GM19035 (cell line): ENCODE data around the gene SF3B3.
"Not testable (repeated sequence)": the region's sequence is repeated elsewhere in the genome, so short reads cannot be mapped to it uniquely, and the experiment has no call there.

ENCODE experiments used
- ATAC-seq: cut with Tn5 transposase; IDR thresholded peaks from one replicate; pipeline ENCODE4 v1.9.1; 2021; ENCODE audit not compliant: unreplicated experiment

Gene SF3B3

DNA sequence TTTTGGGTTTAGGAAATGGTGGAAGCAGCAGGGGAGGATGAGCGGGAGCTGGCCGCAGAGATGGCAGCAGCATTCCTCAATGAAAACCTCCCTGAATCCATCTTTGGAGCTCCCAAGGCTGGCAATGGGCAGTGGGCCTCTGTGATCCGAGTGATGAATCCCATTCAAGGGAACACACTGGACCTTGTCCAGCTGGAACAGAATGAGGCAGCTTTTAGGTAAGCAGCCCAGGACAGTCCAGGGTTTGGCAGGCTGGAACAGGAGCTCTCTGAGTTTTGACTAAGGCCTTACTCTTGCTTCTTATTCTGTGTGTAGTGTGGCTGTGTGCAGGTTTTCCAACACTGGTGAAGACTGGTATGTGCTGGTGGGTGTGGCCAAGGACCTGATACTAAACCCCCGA is 41.4 kb downstream of the SF3B3 start:
- ATAC-seq, result no peak

DNA sequence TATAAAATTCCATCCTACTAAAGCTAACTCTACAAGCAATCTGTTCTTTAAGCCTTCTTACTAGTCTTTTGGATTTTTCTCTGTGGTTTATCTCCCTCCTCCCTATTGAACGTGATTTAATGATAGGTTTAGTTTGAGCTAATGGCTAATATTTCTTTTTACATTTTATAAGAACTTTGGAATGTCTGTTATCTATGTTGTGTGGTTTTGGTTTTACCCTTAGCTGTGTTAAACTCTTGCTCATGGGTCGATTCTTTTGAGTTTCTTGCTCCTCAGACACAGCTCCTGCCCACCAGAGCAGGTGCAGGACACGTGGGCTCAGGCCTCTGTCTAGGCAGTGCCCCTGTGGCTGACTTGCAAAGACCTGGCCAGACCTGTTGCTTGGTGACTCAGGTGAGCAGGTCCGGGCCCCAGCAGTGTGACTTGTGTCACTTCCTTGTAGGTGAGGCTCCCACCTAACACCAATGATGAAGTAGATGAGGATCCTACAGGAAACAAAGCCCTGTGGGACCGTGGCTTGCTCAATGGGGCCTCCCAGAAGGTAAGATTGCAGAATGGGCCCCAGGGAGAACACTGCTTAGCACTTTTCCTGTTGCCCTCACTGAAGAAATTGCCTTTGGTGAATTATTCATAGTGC is 45.1 kb downstream of the SF3B3 start:
- ATAC-seq, result no peak

DNA sequence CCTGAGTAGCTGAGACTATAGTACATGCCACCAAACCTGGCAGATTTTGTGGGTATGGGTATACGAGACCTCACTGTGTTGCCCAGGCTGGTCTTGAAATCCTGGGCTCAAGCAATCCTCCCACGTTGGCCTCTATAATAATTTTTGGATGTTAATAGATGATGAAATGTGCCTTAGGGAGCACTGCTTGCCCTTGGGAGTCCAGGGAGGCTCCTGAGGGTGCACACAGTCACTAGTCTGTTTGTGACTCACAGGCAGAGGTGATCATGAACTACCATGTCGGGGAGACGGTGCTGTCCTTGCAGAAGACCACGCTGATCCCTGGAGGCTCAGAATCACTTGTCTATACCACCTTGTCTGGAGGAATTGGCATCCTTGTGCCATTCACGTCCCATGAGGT is 46.1 kb downstream of the SF3B3 start:
- no peak for ATAC-seq

DNA sequence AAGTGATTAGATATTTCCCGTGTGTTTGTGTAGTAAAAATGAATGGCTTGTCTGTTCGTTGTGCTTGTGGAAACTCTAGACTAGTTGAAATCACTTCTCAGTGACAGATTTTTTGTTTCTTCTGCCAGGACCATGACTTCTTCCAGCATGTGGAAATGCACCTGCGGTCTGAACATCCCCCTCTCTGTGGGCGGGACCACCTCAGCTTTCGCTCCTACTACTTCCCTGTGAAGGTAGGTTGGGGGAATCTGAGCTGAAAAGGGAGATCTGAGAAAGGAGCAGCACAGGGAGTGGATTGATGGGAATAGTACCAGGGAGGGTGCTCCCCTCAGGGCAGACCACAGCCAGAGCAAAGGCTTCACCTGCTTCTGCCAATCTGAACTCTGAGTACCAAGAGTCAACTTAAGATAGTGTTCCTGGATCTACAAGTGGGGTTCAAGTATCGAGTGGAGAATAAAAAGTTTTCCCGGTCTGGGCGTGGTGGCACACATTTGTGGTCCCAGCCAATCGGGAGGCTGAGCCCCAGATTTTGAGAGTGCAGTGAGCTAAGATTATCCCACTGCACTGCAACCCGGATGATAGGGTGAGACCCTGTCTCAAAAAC is 47.5 kb downstream of the SF3B3 start:
- no peak for ATAC-seq

DNA sequence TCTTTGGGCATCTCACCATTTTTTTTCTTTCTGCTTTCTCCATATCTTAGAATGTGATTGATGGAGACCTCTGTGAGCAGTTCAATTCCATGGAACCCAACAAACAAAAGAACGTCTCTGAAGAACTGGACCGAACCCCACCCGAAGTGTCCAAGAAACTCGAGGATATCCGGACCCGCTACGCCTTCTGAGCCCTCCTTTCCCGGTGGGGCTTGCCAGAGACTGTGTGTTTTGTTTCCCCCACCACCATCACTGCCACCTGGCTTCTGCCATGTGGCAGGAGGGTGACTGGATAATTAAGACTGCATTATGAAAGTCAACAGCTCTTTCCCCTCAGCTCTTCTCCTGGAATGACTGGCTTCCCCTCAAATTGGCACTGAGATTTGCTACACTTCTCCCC is 48.0 kb downstream of the SF3B3 start:
- no peak for ATAC-seq

DNA sequence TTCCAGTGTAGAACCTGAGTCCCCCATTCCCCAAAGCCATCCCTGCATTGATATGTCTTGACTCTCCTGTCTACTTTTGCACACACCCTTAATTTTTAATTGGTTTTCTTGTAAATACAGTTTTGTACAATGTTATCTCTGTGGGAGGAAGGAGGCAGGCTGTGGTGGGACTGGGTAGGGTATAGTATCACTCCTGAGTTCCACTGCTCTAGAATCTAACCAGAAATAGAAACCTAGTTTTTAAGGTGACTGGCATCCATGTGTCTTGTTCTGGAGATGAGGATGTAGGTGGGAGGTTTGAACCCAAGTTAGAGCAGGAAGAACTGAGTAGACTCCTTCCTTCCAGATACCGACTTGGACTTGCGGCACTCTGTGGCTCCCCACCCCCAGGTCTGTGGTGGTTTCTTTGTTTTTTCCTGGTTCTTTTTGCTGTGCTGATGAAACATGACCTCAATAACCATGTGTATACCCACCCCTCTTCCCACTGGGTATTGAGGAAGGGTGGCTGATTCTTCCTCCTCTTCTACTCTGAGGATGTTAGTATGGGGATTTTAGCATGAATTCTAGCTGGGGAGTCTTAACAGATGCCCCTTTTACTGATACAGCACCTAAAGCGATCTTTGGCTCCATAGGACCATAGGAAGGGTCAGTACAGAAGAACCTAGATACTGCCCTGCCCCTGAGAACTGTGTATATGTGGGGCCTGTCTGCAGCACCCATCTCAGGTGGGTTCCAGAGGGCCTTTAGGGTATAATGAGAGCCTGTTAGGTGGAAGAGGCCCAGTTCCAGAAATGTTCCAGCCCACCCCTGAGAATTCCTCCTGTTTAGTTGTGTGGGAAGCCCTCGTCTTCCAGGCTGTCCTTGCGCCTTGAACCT is 48.7 kb downstream of the SF3B3 start:
- no peak for ATAC-seq

DNA sequence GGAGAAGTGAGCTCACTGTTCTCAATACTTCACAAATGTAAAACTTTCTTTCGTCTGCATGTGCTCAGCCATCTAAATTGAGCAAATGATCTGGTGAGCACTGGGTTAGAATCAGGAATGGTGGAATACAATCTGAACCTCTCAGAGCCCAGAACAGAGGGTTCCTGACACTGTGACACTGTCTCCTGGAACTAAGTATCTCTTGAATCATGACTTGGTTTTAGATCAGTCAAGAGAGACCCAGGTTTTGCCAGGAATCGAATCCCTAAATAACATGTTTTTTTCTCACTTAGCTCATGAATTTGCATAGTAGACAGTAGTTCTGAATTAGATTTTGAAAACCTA is 49.3 kb downstream of the SF3B3 start:
- no peak for ATAC-seq

DNA sequence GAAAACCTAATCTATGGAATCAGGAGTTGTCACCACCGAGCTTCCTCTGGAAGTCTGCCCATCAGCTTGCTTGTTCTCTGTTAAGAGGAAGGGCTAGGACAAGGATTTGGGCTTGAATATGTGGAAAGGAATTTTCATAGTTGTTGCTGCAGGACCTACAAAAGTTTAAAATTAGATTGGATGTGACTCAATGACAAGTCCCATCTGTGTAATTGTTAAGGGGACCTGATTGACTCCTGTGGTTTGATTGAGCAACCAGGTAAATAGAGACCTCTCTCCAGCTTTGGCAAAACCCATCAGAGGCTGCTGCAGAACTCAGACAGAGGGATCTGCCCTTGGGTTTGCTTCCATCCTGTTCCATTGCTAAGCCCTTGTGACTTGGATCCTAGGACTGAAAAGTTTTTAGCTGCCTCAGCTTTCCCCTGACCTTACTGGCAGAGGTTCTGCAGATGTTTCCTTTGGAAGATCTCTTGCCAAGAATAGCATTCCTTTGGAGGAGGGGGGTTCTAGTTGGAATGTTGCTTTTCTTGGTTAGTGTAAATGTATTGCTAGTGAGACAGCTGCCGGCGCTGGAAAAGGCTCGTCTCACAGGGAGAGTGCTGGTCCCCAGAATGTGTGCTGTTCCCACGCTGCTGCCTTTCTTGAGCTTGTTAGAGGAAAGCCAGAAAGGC is 50.0 kb downstream of the SF3B3 start:
- no peak for ATAC-seq

DNA sequence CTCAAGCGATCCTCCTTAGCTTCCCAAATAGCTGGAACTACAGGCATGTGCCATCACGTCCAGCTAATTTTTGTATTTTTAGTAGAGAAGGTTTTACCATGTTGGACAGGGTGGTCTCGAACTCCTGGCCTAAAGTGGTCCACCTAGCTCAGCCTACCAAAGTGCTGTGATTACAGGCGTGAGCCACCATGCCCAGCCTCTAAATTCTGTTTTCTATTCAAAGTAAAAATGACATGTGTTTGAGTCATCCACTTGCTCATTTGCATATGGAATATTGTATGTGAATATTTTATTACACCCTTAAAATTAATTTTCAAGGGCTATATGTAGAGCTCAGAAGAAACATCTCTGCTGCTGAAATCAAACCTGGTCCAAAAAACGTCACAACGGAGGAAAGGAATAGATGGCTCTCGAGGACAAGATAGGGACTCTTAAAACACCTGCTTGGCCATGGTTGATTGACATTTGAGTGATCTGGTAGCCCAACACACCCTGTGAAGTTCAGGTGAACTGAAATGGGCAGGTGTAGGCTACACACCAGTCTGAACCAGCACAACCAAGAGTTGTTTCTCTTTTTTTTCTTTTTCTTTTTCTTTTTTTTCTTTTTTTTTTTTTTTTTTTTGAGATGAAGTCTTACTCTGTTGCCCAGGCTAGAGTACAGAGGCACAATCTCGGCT is 51.1 kb downstream of the SF3B3 start:
- ATAC-seq, result no peak

DNA sequence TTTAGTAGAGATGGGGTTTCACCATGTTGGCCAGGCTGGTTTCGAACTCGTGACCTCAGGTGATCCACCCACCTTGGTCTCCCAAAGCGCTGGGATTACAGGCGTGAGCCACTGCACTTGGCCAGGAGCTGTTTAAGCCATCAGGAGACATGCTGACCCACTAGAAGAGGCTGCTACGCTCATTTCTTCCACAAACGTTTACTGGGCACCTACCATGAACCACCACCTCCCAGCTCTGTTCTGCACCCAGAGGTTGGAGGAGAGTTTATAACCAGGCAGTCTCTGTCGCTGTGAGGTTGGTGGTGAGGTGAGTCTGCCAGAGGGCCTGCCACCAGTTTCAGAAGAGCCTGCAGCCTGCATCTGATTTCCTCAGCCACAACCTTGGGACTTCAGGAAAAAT is 51.8 kb downstream of the SF3B3 start:
- no peak for ATAC-seq

DNA sequence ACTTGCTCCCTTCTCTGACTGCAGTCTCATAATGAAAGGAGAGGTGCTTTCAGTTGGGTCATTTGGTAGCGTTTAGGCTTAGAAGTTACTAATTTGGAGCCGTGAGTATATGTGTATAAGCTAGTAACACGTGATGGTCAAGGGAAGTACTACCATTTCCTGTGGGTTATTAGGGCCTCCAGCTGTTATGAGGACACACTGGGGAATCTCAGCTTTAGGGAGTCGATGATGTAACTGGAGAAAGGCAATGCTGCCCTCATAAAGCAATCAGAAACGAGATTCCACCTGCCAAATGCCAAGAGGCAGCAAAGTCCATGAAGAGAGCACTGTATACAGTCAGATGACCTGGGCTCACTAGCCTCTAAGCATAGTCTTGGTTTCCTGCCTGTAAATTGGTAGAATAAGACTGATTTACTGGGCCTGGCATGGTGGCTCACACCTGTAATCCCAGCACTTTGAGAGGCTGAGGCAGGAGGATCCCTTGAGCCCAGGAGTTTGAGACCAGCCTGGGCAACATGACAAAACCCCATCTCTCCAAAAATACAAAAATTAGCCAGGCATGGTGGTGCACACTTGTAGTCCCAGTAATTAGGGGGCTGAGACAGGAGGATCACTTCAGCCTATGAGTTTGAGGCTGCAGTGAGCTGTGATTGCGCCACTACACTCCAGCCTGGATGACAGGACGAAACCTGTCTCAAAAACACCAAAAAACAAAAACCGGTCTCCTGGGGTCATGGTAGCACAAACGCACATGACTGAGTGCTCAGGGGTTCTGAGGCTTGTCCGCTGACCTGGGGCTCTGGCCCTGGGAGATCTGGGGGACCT is 53.0 kb downstream of the SF3B3 start:
- peak; percentile 70 for ATAC-seq

DNA sequence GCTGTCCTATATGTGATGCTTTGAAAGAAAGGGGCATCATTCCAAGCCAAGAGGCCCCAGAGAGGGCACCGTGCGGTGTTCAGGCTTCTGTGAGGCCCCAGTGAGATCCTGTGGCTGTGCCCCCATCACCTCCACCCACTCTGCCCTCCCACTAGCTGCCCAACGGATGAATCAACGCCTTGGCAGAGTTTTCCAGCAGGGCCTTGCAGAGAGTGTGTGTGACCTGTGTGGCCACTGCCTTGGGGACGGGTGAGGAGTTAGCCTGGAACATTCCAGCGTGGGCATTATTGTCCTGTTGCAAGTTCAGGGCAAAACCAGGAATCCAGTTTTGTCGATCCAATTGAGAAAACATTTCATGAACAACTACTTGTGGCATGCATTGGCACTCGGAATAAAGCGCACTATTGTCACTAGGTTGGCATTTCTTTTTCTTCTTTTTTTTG is 53.7 kb downstream of the SF3B3 start:
- ATAC-seq, result no peak

DNA sequence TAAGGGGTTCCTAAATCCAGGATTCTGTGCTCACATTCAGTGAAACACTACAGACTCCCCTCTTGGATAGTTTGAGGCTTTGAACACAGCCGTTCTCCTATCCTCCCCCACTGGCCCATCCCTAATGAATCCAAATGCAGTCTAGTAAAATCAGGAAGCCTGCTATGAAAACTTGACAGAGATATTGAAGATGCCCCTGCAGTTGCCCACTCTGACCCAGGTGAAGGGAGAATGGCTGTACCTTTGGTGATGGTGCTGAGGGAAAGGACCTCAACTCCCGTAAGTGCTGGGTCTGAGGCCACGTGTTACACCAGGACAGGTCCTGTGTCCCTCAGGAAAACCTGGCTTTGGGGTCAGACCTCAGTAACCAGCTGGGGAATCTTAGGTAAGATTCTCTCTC is 54.4 kb downstream of the SF3B3 start:
- ATAC-seq, result no peak

DNA sequence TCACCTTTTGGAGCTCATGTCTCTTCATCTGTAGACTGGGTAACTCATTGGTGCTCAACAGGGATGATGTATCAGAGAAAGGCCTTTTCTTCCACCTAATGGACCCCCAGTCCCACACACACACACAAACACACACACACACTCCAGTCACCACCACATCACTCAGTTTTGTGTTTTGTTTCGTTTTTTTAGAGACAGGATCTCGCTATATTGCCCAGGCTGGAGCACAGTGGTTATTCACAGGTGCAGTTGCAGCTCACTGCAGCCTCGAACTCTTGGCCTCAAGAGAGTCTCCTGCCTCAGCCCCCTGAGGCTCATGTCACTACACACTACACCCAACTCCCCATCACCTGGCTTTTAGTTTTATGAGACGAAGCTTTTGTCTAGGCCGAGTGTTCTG is 55.6 kb downstream of the SF3B3 start:
- no peak for ATAC-seq

DNA sequence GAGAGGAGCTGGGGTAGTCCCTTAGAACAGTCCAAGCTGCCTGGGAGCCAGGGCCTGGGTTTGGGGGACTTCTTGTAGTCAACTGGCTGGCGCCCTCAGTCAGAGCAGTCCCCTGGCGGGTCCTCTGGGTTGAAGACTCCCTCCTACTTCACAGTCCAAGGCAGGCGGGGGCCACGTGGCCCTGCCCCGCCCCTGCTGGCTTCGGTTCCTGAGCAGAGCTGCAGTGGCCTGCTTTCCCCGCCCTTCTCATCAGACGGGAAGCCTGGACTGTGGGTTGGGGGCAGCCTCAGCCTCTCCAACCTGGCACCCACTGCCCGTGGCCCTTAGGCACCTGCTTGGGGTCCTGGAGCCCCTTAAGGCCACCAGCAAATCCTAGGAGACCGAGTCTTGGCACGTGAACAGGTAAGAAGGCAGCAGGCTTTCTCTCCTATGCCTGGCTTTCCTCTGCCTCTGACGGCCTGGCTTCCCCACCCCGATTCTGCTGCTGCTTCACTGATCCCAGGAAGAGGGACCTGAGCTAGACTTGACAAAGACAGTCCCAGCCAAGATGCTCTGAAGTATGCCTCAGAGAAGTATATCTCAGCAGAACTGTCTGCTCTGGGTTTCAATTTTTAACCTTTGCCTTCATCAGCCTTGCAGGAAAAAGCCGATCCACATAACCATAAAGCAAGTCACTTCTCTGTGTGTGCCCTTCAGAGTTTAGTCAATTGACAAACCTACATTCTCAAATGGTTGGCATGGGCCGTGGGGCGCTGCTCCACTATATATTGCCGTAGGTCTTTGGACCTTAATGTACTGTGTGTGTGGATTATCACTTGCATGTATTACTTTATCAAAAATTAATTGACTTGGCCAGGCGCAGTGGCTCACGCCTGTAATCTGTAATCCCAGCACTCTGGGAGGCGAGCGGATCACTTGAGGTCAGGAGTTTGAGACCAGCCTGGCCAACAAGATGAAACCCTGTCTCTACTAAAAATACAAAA is 56.3 kb downstream of the SF3B3 start:
- ATAC-seq, result no peak

DNA sequence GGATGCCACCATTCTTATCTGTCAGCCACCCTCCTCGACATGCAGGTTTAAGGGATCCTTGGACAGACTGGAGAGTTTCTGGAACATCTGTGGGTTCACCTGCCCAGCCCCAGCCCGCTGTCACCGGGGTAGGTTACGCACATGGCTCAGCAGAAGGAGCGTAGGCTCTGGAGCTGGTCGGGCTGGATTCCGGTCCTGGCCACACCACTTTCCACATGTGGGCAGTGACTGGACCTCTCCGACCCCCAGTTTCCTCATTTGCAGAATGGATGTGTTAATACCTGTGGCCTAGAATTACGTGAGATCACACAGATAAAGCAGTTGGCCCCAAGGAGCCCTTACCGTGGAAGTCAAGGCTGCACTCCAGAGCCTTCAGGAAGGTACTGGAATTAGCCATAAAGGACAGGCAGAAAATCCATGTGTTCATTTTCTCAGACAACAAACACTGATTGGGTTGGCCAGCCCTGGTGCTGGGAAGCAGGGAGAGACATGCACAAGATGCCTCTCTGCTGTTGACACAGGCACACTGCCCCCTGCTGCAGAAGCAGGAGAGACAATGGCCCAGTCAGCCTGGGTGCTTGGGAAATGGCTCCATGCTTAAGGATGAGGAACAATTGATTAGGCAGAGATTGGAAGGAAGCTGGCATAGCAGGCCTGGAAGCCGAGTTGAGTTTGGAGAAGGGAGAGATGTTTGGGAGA is 58.8 kb downstream of the SF3B3 start:
- no peak for ATAC-seq

DNA sequence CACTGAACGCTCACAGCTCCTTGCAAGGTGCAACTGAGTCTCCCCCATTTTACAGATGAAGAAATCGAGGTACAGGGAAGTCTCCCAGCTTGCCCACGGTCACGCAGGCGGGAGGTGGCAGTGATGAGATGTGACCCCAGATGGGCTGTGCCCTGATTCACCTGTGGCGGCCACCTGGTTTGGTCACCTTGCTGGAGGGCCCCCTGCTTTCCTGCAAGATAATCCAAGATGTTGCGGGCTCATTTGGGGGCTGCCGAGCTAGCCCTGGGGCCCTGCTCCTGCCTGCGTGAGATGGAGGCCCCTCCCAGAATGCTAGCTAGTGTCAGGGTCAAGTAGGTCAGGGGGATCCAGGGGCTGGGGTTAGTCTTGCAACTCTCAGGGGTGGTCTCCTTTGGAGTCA is 63.1 kb downstream of the SF3B3 start:
- ATAC-seq, result no peak

DNA sequence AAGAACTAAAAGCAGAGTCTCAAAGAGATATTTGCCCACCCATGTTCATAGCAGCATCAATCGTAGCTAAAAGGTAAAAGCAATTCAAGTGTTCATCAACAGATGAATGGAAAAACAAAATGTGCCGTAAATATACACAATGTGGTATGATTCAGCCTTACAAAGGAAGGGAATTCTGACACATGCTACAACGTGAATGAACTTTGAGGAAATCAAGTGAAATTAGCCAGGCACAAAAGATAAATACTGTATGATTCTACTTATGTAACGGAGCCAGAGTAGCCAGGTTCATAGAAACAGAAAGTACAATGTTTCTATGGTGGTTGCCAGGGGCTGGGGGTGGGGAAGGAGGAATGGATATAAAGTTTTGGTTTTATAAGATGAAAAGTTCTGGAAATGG is 64.9 kb downstream of the SF3B3 start:
- ATAC-seq, result no peak

DNA sequence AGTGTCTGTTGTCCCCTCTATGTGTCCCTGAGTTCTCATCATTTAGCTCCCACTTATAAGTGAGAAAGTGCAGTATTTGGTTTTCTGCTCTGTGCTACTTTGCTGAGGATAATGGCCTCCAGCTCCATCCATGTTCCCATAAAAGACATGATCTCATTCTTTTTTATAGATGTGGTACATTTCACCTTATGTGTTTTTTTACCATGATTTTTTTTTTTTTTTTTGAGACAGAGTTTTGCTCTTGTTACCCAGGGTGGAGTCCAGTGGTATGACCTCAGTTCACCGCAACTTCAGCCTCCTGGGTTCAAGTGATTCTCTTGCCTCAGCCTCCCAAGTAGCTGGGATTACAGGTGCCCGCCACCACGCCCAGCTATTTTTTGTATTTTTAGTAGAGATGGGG is 65.8 kb downstream of the SF3B3 start:
- not testable (repeated sequence) for ATAC-seq
